IMR-90 (cell line): ENCODE results near the gene GABRD. TPM values are rescaled to one million over a fixed set of nuclear protein-coding genes. Genes with fewer than 3 reads are reported as not detected.

Source experiments
- RFX5 ChIP-seq: IDR thresholded peaks from 2 replicates; pipeline ENCODE4 v1.8.0; 2012; ENCODE audit warnings: low read depth, mild to moderate bottlenecking, low read length, moderate library complexity
- polyA plus RNA-seq, 3 experiments: library from polyadenylated mRNA; depleted of rRNA; stranded (reverse); fragments of >200 nt; gene quantifications; 2 replicates each; pipeline ENCODE4 v1.2.3, GENCODE V29; 2012; ENCODE audit warnings: low replicate concordance in 1 of 3
- total RNA-seq: library from RNA; depleted of rRNA; stranded (reverse); fragments of >200 nt; gene quantifications from 2 replicates; pipeline ENCODE4 v1.2.3, GENCODE V29; 2012
- TF ChIP-seq, protein P1 (sequence below): conservative IDR thresholded peaks from 2 replicates; pipeline ENCODE4 v1.5.1; 2012; ENCODE audit warnings: mild to moderate bottlenecking, low read depth, low read length, improper control_type of control experiment
- TF ChIP-seq, protein P2 (sequence below): fragments of 150-350 bp; IDR thresholded peaks from 2 replicates; pipeline ENCODE4 v1.6.1; 2016; ENCODE audit warnings: low read depth, mild to moderate bottlenecking, low read length, moderate library complexity, borderline replicate concordance

The GABRD gene
- total and polyA plus RNA-seq, 2 of the 4 experiments (the other 2 are of a cell fraction), result not detected

DNA sequence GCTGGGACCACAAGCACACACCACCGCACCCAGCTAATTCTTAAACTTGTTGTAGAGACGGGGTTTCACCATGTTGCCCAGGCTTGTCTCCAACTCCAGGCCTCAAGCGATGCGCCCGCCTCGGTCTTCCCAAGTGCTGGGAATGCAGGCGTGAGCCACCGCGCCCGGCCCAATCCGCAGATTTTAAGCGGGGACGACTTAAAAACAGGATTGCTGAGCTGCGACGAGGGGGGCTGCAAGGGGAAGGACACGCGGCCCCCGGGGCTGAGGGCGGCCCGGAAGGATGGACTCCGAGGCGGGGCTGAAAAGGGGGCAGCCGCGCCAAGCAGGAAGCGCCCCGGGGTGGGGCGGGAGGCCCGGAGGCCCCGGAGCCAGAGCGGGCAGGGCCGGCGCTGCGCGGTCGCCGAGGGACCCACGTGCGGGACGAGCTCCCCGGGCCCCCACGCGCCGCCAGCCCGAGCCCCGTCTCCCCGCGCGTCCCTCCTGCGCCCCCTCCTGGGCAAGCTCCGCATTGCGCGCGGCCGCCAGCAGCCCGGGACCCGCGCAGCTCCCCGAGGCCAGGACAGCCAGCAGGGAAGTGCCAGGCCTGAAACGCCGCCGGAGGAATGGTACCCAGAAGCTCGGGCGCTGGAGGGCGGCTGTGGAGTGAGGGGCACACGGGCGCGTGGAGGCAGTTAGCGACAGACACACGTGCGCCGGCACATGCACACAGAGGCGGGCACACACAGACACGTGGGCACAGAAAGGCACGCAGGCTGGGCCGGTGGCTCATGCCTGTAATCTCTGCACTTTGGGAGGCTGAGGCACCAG is 25.6 kb downstream of the GABRD start (continued):
- TF ChIP-seq, protein P1, sequence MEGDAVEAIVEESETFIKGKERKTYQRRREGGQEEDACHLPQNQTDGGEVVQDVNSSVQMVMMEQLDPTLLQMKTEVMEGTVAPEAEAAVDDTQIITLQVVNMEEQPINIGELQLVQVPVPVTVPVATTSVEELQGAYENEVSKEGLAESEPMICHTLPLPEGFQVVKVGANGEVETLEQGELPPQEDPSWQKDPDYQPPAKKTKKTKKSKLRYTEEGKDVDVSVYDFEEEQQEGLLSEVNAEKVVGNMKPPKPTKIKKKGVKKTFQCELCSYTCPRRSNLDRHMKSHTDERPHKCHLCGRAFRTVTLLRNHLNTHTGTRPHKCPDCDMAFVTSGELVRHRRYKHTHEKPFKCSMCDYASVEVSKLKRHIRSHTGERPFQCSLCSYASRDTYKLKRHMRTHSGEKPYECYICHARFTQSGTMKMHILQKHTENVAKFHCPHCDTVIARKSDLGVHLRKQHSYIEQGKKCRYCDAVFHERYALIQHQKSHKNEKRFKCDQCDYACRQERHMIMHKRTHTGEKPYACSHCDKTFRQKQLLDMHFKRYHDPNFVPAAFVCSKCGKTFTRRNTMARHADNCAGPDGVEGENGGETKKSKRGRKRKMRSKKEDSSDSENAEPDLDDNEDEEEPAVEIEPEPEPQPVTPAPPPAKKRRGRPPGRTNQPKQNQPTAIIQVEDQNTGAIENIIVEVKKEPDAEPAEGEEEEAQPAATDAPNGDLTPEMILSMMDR, result peak; percentile 82
- TF ChIP-seq, protein P2, sequence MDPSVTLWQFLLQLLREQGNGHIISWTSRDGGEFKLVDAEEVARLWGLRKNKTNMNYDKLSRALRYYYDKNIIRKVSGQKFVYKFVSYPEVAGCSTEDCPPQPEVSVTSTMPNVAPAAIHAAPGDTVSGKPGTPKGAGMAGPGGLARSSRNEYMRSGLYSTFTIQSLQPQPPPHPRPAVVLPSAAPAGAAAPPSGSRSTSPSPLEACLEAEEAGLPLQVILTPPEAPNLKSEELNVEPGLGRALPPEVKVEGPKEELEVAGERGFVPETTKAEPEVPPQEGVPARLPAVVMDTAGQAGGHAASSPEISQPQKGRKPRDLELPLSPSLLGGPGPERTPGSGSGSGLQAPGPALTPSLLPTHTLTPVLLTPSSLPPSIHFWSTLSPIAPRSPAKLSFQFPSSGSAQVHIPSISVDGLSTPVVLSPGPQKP, result no peak
- TF ChIP-seq RFX5, result no peak
